Left ventricle myocardium superior (tissue), 1 donor: ENCODE results near the gene DIPK1B. TPM values are rescaled to one million over a fixed set of nuclear protein-coding genes. Genes with fewer than 3 reads are reported as not detected.
A peak's percentile ranks its signal among the peaks of the same experiment; 100 is the strongest.

Source experiments
- ATAC-seq: fragments of 200-7000 bp; cut with Tn5 transposase; one replicate; pipeline ENCODE4 v1.9.1; 2020; ENCODE audit warnings: mild to moderate bottlenecking, moderate library complexity
- DNase-seq: peaks from one replicate; pipeline ENCODE4 v3.0.0-alpha.2; 2020
- intact Hi-C: fragments of 100-400 bp; cut with micrococcal nuclease; formaldehyde crosslinking; loops from one replicate; pipeline ENCODE4 v1.11.0; 2022
- long read RNA-seq: library from polyadenylated mRNA; unstranded; transcript quantifications from one replicate; pipeline ENCODE4 v2.0.0, GENCODE V29; 2021
- total RNA-seq: library from RNA; stranded (reverse); fragmentation: NEBNext Ultra II Directional; extraction: Animal tissue kit (Norgen Biotek cat#: 25700); gene quantifications from one replicate; pipeline ENCODE4 v1.2.1, GENCODE V29; 2021
- donor health status: DM: no; HTN: yes; CAD: no; lungs with severe emphysema.

DIPK1B gene
- 22.3 TPM for total RNA-seq
- long read RNA-seq, transcript FAM69B-202 (5 exons, 1,668 nt) = major isoform, 83 of 106 reads
- long read RNA-seq, partial matches to known transcripts = 5 of 106 reads
- long read RNA-seq, other reads (novel, unspliced or antisense) = 16 of 106 reads

DNA sequence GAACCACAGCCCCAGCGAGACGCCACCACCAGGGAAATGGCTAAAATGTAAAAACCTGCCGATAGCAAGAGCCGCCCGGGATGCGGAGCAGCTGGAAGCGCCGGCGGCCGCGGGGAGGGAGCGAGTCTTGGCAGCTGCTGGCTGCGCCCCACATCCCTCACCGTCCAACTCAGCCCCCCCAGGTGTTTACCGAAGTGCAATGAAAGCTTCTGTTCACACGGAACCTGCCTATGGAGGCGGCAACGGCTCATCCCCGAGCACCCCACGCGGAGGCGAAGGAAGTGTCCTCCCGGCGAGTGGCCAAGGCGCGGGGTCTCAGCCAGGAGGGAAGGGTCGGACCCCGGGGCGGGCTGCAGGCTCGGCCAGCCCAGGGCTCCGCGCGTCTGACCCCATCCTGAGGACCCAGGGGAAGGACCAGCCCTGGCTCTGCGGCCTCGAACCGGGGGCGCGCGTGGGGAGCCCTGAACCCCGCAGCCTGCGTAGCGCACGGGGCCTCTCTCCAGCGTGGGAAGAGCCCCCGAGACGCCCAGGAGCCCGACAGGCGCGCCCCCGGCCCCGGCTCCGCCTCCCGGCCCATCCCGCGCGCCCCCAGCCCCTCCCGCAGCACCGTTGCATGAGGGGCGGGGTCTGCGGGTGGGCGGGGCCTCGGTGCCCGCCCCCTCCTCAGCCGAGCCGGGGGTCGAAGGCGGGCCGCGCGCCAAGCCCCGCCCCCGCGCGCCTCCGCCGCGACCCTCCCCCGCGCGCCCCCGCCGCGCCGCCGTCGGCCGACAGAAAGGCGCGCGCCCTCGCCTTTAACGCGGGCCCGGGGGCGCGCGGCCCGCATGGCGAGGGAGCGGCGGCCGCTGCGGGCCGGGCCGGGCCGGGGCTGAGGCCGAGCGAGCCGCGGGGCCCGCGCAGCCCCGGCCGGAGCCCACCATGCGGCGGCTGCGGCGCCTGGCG, at the start of gene DIPK1B:
Gene DIPK1B, plus strand, starts transcription at position 822 of the 939 bp plus-strand sequence. Its CDS starts 94 bp downstream, at position 916.
- ATAC-seq = peak; percentile 19
- intact Hi-C loops = no loop called here
- DNase-seq = no peak

DNA sequence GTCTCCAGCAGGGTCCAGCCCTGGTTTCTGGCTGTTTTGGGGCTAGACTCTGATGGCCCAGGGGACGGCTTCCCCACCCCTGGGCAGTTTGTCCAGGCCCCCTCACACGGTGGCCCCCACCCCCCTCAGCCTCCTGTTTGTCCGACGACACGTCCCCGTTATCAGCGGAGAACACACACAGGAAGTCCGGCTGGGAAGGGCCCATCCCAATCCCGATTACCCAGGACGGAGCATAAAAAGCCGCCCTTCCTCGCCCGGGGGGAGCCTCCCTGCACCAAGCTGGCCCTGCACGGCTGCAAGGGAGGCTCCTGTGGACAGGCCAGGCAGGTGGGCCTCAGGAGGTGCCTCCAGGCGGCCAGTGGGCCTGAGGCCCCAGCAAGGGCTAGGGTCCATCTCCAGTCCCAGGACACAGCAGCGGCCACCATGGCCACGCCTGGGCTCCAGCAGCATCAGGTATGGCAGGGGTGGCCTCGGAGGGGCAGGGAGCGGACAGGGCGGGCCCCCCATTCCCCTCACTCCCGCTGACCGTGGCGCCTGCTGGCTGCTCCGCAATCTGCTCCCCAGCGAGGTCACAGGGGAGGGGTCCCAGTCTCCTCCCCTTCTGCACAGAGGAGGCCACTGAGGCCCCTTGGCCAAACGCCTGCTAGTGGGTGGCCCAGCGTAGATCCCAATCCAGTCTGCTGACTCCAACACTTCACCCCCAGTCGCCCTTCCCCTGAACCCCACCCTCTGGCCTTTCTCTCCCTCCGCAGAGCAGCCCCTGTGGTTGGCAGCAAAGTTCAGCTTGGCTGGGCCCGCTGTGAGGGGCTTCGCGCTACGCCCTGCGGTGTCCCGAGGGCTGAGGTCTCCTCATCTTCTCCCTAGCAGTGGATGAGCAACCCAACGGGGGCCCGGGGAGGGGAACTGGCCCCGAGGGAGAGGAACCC, 49.5 kb upstream of the DIPK1B start, which contains the start of gene EGFL7:
Gene EGFL7, plus strand, starts transcription at position 261 of the 926 bp plus-strand sequence. CDS start 5,367 bp downstream, outside the sequence.
- intact Hi-C loops = no loop called here
- ATAC-seq = peak; percentile 55
- DNase-seq = peak; percentile 73

DNA sequence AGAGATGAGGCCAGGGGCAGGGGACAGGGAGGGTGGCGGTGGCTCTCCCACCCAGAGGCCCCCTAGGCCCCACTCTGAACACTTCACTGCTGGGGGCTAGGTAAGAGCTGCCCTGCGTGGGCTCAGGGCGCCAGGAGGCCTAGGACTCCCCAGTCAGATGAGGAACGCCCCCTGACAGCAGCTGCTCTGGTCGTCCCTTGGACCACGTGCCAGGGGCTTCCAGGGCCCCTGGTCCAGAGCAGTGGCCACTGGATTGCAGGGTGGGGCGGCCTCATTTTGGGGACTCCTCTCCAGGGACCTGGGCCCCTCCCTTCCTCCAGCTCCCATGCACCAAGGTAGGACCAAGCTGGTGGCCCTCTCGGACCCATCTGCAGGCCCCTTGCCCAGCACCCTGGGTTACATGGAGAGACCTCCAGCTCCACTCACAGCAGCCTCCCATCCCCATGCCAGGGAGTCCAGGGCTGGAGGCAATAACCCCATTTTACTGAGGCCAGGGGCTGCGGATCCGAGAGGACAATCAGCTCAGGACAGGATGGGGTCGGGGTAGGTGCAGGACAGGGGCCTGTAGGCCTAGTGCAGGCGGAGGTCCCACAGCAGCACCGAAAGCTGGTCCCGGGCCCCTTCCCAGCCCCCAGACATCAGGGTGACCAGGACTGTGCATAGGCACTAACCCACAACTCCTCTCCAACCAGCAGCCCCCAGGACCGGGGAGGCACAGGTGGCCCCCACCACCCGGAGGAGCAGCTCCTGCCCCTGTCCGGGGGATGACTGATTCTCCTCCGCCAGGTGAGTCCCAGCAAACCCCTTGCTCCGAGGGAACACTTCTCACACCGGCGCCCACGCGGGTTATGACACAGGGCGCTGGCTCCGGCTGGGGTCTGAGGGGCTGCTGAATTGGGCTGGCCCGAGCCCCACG, 48.1 kb upstream of the DIPK1B start:
- intact Hi-C loops = no loop called here
- DNase-seq (no peak), ATAC-seq (no peak)

DNA sequence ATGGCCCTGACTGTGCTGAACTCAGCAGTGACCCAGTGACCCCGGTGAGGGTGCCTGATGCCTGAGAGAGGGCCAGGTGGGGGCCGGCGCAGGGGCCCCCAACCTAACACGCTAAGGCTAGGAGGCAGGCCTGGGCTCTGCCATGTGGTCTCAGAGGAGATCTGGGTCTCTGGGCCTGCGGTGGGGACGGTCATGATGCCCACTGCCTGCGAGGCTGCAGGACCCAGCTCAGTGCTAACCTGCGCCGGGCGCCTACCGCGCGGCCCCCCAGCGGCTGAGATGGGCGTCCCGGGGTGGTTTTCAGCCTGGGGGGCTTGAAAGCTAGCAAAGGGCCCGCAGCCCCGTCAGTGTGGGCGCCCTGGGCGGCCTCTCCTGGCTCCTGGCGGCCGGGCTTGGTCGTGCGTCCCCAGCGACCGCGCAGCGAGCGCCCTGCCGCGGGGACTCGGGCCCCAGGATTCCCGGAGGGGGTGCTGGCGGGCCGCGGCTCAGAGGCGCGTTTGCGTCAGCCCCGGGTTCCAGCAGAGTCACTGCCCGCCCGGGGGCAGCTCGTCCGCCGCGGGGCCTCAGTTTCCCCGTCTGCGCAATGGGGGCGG, 47.2 kb upstream of the DIPK1B start:
- DNase-seq (no peak), ATAC-seq (no peak)
- intact Hi-C loops = no loop called here

DNA sequence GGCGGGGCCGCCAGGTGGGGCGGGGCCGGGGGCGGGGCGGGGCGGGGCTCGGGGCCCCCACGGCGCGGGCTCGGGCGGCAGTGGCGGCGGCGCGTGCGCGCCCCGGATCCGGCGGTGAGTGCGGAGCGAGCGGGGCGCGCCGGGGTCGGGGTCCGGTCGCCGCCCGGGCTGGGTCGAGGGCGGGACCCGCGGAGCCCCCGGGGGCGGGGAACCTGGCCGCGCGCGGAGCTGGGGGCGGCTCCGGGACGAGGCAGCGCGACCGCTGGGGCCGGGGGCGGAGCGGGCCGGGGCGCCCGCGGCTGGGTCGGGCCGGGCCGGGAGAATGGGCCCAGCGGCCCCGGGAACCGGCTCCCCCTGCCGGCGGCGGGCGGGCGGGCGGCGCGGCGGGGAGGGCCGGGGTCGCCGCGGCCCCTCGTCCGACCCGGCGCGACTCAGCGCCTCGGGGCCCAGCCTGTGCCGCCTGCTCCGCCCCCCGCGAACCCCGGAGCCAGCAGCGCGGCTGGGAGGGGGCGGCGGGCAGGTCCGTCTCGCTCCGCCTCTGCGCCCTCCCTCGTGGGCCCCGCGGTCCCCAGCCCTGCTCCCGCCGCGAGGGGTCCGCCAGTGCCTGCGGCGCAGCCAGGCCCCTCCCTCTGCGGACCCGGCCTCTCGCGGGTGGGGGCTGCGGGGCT, 46.5 kb upstream of the DIPK1B start:
- ATAC-seq = no peak
- DNase-seq = no peak
- intact Hi-C loops = no loop called here

DNA sequence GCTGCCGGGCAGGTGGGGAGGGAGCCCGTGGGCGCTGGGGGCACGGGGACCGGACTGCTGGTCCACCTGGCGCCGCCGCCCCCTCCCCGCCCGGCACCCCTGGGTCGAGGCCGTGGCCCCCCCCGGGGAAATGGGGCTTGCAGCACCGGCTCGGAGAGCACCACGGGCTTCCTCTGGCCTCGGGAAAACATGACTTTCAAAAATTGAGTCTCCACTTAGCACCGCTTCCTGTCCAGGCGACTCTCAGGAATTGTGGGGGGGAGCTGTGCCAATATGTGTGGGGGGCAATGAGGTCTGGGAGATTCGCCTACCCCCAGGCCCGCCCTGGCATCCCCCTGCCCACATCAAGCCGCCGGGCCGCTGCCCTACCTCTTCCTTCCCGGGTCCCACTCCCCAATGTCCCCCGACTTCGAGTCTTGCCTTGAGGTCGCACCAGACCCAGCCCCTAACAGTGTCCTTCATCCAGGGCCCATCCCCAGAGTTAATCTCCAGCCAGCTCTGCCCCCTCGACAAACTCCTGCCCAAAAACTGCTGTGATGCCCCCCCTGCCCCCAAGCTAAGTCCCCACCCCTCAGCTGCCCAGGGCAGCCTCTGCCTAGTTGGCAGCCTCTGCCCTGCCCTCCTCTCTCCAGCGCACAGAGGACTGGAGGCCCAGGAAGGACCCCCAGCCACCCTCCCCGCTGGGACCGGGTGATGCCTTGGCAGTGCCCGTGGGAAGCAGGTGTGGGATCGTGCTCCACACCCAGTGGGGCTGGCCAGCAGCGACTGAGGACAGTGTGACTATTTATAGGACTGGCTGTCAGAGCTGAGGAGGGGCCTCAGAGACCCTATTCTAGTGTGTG, 45.8 kb upstream of the DIPK1B start:
- ATAC-seq (no peak), DNase-seq (no peak)
- intact Hi-C loops = no loop called here

DNA sequence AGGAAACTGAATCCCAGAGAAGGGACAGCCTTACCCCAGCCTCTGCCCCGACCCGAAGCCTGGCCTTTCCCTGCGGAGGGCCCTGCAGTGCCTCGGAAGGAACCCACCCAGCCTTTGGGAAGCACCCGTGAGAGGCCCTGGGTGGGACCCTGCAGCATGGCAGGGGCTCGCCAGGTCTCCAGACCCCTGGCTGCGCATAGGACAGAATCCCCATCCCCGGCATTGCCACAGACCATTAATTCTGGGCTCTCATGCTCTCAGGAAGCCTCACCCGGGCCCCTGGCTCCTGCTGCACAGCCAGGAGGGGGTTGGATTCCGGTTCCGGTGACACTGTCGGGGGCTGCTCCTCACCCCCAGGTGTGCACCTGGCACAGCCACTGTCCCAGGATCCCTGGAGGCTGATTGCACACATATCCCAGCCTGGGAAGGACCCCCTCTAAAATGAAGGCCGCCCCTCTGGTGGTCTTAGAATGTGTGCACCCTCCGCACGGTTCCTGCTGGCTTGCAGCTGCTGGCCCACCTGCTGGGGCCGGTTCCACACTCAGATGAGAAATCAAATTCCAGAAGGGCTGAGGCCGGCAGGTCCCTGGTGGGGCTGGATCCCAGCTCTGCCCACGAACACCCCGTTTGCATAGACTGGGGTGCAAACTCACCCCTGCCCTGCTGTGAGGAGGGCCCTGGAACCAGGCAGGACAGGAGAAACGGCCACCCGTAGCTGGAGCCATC, 45.0 kb upstream of the DIPK1B start:
- DNase-seq = no peak
- no peak for ATAC-seq
- intact Hi-C loops = no loop called here

DNA sequence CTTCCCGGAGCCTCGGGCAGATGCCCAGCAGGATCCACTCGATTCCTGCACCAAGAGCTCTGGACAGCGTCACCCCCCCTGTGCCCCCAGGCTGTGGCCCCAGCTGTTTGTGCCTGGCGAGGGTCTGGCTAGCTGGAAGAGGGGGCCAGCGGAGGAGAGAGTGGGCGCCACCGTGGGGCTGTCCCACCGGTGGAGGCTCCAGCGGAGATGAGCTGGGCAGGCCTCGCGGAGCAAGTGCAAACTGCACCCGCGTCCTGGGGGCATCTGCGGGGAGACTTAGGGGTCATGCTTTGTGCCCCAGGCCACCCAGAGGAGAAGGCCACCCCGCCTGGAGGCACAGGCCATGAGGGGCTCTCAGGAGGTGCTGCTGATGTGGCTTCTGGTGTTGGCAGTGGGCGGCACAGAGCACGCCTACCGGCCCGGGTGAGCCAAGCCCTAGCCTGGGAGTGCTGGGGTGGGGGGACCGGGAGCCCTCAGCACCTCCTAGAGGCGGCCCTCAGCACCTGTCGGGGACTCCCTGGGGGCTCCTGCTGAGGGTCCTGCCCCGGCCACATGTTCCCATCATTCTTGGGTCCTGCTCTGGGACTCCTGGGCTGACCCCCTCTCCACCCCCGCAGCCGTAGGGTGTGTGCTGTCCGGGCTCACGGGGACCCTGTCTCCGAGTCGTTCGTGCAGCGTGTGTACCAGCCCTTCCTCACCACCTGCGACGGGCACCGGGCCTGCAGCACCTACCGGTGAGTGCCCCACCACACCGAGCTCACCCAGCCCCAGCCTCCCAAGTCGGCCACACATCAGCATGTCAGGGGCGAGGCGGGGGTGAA, 44.2 kb upstream of the DIPK1B start:
- intact Hi-C loops = no loop called here
- no peak for DNase-seq
- ATAC-seq = no peak

DNA sequence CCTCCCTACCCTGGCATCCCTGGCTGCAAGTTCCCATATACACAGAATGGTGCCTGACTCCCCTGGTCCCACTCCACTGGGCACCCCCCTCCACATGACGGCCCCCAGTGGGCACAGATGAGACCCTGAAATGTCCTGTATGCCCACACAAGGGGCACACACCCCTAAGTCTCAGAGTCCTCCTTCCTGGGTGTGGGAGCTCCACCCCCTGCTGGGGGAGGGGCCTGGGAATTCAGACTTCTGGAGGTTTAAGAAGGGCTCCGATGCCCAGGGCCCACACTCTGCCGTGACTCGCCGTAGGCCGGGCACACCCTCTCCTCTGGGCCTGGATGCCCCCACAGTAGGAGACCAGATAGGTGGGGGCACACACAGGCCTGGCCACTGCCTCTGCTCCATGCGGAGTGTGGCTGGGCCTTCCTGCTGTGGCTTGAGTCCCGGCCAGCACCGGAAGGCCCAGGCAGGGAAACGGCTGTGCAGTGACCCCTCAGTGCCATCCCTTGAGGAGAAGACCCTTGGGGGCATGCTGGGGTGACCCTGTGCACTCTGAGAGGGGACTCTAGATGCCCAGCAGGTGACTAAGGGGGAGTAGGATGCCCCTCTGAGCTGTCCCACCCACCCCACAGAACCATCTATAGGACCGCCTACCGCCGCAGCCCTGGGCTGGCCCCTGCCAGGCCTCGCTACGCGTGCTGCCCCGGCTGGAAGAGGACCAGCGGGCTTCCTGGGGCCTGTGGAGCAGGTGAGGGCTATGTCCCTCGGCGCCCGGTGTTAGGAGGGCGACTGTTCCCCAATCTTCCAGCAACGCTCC, 43.2 kb upstream of the DIPK1B start:
- DNase-seq (no peak), ATAC-seq (no peak)

DNA sequence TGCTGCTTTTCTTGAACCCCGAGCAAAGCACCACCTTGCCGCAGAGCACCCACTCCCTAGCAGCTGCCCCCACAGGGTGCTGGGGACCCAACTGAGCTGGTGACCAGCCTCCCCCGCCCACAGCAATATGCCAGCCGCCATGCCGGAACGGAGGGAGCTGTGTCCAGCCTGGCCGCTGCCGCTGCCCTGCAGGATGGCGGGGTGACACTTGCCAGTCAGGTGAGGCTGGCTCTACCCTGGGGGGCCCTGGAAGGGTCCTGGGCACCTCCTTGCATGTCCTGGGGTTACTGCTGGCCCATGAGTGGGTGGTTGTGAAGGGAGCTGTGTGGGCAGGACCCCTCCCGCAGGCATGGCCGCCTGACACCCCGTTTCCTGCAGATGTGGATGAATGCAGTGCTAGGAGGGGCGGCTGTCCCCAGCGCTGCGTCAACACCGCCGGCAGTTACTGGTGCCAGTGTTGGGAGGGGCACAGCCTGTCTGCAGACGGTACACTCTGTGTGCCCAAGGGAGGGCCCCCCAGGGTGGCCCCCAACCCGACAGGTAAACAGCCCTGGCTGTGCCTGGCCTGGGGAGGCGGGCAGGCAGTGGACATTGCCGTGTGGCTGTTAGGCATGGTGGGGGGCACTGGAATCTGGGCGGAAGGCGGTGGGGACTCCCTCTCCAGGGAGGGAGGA, 42.4 kb upstream of the DIPK1B start:
- no peak for DNase-seq
- no peak for ATAC-seq
- intact Hi-C loops = no loop called here

More for the DNA sequence above, 43.2 kb upstream of the DIPK1B start:
- intact Hi-C loops = no loop called here

DNA sequence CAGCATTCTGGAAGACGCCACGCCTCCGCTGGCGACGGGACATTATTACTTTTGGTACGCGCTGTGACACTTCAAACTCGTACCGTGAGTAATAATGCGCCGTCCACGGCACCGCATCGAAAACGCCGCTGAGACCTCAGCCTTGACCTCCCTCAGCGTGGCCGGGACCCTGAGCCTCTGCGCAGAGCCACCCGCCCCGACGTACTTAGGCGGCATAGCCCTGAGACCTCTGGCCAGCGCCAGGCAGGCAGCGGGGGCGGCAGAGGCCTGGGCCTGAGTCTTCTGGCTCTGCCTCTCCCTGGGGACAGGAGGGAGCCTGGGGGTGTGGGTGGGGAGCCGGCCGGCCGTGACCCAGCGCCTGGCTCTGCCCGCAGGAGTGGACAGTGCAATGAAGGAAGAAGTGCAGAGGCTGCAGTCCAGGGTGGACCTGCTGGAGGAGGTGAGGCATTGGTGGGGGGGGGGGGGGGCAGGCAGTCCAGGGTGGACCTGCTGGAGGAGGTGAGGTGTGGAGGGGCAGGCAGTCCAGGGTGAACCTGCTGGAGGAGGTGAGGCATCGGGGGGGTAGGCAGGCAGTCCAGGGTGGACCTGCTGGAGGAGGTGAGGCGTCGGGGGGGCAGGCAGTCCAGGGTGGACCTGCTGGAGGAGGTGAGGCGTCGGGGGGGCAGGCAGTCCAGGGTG, 41.7 kb upstream of the DIPK1B start:
- intact Hi-C loops = no loop called here
- no peak for ATAC-seq
- no peak for DNase-seq

DNA sequence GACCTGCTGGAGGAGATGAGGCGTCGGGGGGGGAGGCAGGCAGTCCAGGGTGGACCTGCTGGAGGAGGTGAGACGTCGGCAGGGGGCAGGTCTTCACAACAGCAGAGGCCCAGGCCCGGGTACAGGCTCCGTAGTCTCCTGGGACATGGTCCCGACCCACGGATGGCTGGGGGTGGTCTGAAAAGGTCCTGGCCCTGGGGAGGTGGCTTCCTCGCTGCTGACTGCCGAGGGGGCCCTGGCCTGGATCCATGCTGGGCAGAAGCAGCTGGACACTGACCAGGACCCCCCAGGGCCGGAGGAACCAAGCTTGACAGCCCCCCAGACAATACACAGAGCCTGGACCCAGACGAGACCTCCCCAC, 41.1 kb upstream of the DIPK1B start:
- DNase-seq = no peak
- intact Hi-C loops = no loop called here
- ATAC-seq = no peak

DNA sequence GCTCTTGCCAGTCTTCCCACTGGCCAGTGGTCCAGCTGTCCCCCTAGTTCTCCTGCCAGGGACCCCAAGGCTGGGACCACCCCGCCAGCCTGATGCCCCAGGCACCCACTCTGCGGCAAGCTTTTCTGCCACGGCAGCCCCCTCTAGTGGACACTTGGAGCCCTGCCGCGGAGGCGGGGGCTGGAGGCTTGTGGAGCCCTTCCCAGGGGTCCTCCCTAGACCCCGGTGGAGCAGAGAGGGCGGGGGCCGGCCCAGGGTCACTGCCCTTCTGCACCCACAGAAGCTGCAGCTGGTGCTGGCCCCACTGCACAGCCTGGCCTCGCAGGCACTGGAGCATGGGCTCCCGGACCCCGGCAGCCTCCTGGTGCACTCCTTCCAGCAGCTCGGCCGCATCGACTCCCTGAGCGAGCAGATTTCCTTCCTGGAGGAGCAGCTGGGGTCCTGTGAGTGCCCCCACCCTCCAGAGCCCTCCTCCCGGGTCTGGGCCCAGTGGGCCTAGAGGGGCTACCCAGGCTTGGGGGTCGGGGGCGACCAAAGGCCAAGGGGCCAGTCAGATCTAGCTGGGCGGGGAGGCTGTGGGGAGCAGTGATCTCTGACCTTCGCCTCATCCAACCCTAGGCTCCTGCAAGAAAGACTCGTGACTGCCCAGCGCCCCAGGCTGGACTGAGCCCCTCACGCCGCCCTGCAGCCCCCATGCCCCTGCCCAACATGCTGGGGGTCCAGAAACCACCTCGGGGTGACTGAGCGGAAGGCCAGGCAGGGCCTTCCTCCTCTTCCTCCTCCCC, 40.5 kb upstream of the DIPK1B start:
- DNase-seq (peak; percentile 69), ATAC-seq (peak; percentile 23)
- intact Hi-C loops = no loop called here
